Gastrocnemius medialis (tissue), 4 donors: ENCODE results near the gene ITPR2. TPM values are rescaled to one million over a fixed set of nuclear protein-coding genes. Genes with fewer than 3 reads are reported as not detected.

Source experiments
- ATAC-seq, 2 donors: fragments of 150-250 bp; one replicate each; pipeline ENCODE4 v1.9.1; 2016
- DNase-seq, 2 donors: peaks; one replicate each; pipeline ENCODE4 v3.0.0-alpha.2; 2019
- H3K27ac ChIP-seq, 4 donors: fragments of 200-600 bp; sonication (generic); 1 replicate in 1 of 4; 2 replicates in 3 of 4; pipeline ENCODE4 v1.5.1; 2016 to 2018; ENCODE audit warnings: mild to moderate bottlenecking in 2 of 4, moderate library complexity in 1 of 4
- H3K27me3 ChIP-seq, 3 donors: fragments of 200-600 bp; sonication (generic) in 2 of 3; 1 replicate in 1 of 3; 2 replicates in 2 of 3; pipeline versions ENCODE4 v1.5.1 to v1.6.0; 2016 to 2019; ENCODE audit warnings: mild to moderate bottlenecking in 1 of 3, moderate library complexity in 1 of 3
- H3K36me3 ChIP-seq, 2 donors: fragments of 200-600 bp; sonication (generic) in 1 of 2; one replicate each; pipeline ENCODE4 v1.5.1; 2017 to 2018
- H3K4me1 ChIP-seq, 2 donors: fragments of 200-600 bp; sonication (generic) in 1 of 2; one replicate each; pipeline ENCODE4 v1.5.1; 2016 to 2017; ENCODE audit warnings: mild to moderate bottlenecking in 2 of 2
- H3K4me3 ChIP-seq, 4 donors: fragments of 200-600 bp; sonication (generic) in 3 of 4; 1 replicate in 1 of 4; 2 replicates in 3 of 4; pipeline ENCODE4 v1.5.1; 2016 to 2019; ENCODE audit warnings: mild to moderate bottlenecking in 2 of 4
- H3K9me3 ChIP-seq, 3 donors: fragments of 200-600 bp; sonication (generic) in 2 of 3; 1 replicate in 1 of 3; 2 replicates in 2 of 3; pipeline ENCODE4 v1.5.1; 2016 to 2019
- CTCF ChIP-seq, 5 experiments: fragments of 450-650 bp in 3 of 5; fragments of 200-600 bp in 2 of 5; sonication (generic) in 2 of 5; IDR thresholded peaks in 4 of 5; conservative IDR thresholded peaks in 1 of 5; 1 replicate in 4 of 5; 2 replicates in 1 of 5; pipeline ENCODE4 v1.5.1; 2016 to 2019; ENCODE audit warnings: antibody characterized with exemption in 5 of 5, mild to moderate bottlenecking in 3 of 5, moderate library complexity in 3 of 5
- POLR2A ChIP-seq, 2 donors: fragments of 450-650 bp; IDR thresholded peaks; one replicate each; pipeline ENCODE4 v1.6.1; 2017; ENCODE audit warnings: antibody characterized with exemption in 2 of 2, mild to moderate bottlenecking in 2 of 2, moderate library complexity in 2 of 2
- in situ Hi-C, 4 donors: fragments of 200-750 bp; cut with MboI; loops; one replicate each; pipeline versions ENCODE4 v1.15.0 to v1.8.0; 2017; ENCODE audit warnings: low sequenced_read_pairs in 4 of 4
- intact Hi-C: fragments of 100-400 bp; cut with DNase I; formaldehyde crosslinking; loops from one replicate; pipeline ENCODE4 v1.15.1; 2023; ENCODE audit warnings: low total_unique reads
- total RNA-seq, 4 donors: library from RNA; depleted of rRNA; stranded (reverse); fragments of >200 nt; gene quantifications; one replicate each; pipeline versions ENCODE4 v1.1.0 to v1.2.3, GENCODE V29; 2016

The ITPR2 gene
- total RNA-seq, 4 donors from 2014 or later = 3.8 to 23.8 (median 4.1) TPM

GRCh38 chr12:26374934-26375680 lies 457.9 kb downstream of the ITPR2 start:
- in situ Hi-C loops (no loop called here), intact Hi-C loops (no loop called here)
- Histone ChIP-seq H3K27me3 (no peaks in the 10 kb centered on the region), H3K27ac (no peak overlapping the region), H3K36me3 (no peaks in the 10 kb centered on the region), H3K4me1 (no peaks in the 10 kb centered on the region), H3K4me3 (no peak overlapping the region), H3K9me3 (no peaks in the 10 kb centered on the region)
- no peak for TF ChIP-seq POLR2A (IDR thresholded peaks at IDR 0.05)
- TF ChIP-seq CTCF (IDR thresholded peaks at IDR 0.05 in 4 of 5, conservative IDR thresholded peaks at IDR 0.05 in 1 of 5) = no peak
- DNase-seq (no peak), ATAC-seq (no peak)

DNA sequence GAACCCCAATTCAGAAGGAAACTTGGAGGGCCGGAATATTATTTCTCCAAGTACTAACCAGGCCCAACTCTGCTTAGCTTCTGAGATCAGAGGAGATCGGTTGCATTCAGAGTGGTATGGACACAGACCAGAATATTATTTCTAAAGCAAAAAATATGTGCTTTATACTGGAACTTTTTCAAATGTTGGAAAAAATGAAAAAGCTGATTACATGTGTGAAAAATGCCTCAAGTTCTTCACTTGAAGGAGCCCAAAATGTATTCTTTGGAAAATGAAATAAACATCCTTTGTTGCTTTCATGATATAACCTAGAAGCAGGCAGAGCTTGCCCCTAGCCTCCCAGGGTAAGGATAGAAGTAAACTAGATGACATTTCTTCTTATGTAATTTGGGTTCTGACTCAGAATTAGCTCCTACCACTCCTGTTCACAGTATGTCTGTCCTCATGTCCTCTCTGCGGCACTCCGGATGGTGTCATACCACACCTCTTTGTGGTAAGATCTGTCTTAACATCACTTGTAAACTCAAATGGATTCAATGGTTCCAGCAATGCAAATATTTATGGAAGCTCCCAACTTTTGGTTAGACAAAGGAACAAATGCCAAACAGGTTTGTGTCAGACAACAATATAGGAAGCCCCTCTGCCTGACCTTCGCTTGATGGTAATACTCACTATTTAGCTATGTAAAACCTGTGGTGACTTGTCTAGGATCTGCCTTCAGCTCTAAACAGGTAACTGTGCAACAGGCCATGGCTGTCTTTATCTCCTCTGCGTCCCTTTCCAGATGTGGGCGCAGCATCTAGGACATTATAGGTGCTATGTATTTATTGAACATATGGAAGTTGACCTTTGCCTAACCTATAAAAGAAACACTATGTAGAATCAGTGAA lies 459.1 kb downstream of the ITPR2 start:
- Histone ChIP-seq H3K36me3 (no peaks in the 10 kb centered on the region), H3K9me3 (no peaks in the 10 kb centered on the region), H3K27ac (no peak overlapping the region), H3K4me1 (no peaks in the 10 kb centered on the region), H3K27me3 (no peaks in the 10 kb centered on the region), H3K4me3 (no peak overlapping the region)
- DNase-seq (no peak), ATAC-seq (no peak)
- intact Hi-C loops = no loop called here
- in situ Hi-C loops = no loop called here
- TF ChIP-seq CTCF (IDR thresholded peaks at IDR 0.05 in 4 of 5, conservative IDR thresholded peaks at IDR 0.05 in 1 of 5) = no peak
- no peak for TF ChIP-seq POLR2A (IDR thresholded peaks at IDR 0.05)

DNA sequence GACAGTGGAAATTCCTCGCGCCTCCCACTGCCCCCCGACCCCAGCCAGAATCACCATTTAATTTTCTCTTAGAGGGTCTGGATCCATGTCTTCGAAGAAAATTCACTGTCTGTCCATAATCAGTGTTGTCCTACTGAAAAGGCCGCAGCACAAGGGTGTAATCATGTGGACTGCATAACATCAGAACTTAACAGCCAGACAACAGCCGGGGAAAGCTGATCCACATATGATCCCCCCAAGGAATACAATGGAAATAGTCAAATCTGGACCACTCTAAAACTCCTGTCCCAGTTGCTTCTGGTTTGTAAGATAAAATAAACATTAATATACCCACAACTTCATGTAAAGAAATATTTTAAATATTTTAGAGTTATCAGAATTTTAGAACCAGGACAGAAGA lies 460.1 kb downstream of the ITPR2 start:
- Histone ChIP-seq H3K4me1 (no peaks in the 10 kb centered on the region), H3K27me3 (no peaks in the 10 kb centered on the region), H3K27ac (no peak overlapping the region), H3K4me3 (no peak overlapping the region), H3K9me3 (no peaks in the 10 kb centered on the region), H3K36me3 (no peaks in the 10 kb centered on the region)
- TF ChIP-seq CTCF (IDR thresholded peaks at IDR 0.05 in 4 of 5, conservative IDR thresholded peaks at IDR 0.05 in 1 of 5) (no peak), POLR2A (IDR thresholded peaks at IDR 0.05) (no peak)
- DNase-seq (no peak), ATAC-seq (no peak)
- in situ Hi-C loops (no loop called here), intact Hi-C loops (no loop called here)

DNA sequence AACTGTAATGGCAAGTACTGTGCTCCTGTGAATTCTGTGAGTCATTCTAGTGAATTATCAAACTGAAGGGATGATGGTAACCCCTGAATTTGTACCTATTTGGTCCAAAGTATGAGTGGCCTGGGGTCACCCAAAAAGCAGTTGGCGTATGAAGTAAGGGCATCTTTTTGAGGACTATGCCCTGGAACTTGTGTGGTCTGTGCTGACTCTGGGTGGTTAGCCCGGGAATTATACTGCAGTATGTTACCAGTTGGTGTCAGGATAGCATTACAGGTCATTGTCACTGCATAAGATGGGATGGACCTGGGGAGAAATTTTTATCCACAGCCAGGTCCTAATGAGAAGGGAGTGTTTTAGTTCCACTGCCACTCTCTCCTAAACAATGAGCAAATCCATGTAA lies 462.9 kb downstream of the ITPR2 start:
- in situ Hi-C loops (no loop called here), intact Hi-C loops (no loop called here)
- ATAC-seq (peak in 1 of 2 donors; percentile 14), DNase-seq (no peak)
- Histone ChIP-seq H3K27me3 (no peaks in the 10 kb centered on the region), H3K36me3 (no peaks in the 10 kb centered on the region), H3K4me1 (peaks cover 0 to 7% of the 10 kb centered on the region in 2 donors), H3K27ac (no peak overlapping the region), H3K9me3 (no peaks in the 10 kb centered on the region), H3K4me3 (no peak overlapping the region)
- no peak for TF ChIP-seq CTCF (IDR thresholded peaks at IDR 0.05 in 4 of 5, conservative IDR thresholded peaks at IDR 0.05 in 1 of 5)
- TF ChIP-seq POLR2A (IDR thresholded peaks at IDR 0.05) = no peak
